ENCODE results near the gene IGLL1.

DNA sequence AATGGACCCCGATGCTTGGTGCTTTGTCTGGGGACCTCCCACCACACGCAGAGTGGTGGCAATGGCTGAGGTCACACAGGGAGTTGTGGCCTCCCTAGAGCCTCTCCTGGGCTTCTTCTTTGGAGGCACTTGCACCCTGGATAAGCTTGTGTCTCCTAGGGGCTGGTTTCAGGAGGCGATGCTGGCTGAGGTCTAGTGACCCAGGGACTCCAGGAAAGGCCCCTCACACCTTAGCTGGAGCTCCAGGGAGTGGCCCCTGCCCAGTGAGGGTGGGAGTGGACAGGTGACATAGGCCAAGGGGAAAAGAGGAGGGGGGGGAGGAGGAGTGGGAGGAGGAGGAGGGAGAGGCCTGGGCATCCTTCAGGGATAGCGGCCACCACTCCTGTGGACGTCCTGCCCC is 810 bp downstream of the IGLL1 start:
- TF ChIP-seq YY1 (IDR thresholded peaks at IDR 0.05; ENCODE audit: low read depth) (no peak), FOXM1 (IDR thresholded peaks at IDR 0.05; ENCODE audit: borderline replicate concordance, low read depth) (no peak), RAD21 (IDR thresholded peaks at IDR 0.05; ENCODE audit: low read depth) (no peak)
- TF ChIP-seq, protein P1, sequence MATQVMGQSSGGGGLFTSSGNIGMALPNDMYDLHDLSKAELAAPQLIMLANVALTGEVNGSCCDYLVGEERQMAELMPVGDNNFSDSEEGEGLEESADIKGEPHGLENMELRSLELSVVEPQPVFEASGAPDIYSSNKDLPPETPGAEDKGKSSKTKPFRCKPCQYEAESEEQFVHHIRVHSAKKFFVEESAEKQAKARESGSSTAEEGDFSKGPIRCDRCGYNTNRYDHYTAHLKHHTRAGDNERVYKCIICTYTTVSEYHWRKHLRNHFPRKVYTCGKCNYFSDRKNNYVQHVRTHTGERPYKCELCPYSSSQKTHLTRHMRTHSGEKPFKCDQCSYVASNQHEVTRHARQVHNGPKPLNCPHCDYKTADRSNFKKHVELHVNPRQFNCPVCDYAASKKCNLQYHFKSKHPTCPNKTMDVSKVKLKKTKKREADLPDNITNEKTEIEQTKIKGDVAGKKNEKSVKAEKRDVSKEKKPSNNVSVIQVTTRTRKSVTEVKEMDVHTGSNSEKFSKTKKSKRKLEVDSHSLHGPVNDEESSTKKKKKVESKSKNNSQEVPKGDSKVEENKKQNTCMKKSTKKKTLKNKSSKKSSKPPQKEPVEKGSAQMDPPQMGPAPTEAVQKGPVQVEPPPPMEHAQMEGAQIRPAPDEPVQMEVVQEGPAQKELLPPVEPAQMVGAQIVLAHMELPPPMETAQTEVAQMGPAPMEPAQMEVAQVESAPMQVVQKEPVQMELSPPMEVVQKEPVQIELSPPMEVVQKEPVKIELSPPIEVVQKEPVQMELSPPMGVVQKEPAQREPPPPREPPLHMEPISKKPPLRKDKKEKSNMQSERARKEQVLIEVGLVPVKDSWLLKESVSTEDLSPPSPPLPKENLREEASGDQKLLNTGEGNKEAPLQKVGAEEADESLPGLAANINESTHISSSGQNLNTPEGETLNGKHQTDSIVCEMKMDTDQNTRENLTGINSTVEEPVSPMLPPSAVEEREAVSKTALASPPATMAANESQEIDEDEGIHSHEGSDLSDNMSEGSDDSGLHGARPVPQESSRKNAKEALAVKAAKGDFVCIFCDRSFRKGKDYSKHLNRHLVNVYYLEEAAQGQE (IDR thresholded peaks at IDR 0.05; ENCODE audit: low read depth) = no peak

Measured in Ishikawa (cell line).